GM18858 (cell line): ENCODE results near the gene SRMS.

Experiments used
- ATAC-seq: cut with Tn5 transposase; IDR thresholded peaks from one replicate; pipeline ENCODE4 v1.9.1; 2021; ENCODE audit not compliant: unreplicated experiment

The SRMS gene

GRCh38 chr20:63492518-63492917 lies 55.0 kb downstream of the SRMS start:
- no peak for ATAC-seq

DNA sequence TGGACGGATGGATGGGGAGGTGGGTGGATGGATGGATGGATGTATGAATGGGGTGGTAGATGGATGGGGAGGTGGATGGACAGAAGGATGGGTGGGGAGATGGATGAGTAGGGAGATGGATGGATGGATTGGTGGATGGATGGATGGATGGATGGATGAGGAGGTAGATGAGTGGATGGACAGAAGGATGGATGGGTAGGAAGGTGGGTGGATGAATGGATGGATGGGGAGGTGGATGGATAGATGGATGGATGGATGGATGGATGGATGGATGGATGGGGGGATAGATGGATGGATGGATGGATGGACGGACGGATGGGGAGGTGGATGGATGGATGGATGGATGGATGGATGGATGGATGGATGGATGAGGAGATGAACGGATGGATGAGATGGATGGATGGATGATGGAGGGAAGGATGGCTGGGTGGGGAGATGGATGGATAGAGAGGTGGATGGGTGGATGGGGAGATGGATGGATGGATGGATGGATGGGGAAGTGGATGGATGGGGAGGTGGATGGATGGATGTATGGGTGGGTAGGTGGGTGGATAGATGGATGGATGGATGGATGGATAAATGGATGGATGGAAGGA lies 55.8 kb downstream of the SRMS start:
- no peak for ATAC-seq

- ATAC-seq: no peak
These were observed 56.5 kb downstream of the SRMS start for GRCh38 chr20:63491078-63491477.
